ENCODE results near the gene CCDC88B. TPM values are rescaled to one million over a fixed set of nuclear protein-coding genes. Genes with fewer than 3 reads are reported as not detected.

The CCDC88B gene
- polyA plus RNA-seq, 1 donor: 13.5 TPM

DNA sequence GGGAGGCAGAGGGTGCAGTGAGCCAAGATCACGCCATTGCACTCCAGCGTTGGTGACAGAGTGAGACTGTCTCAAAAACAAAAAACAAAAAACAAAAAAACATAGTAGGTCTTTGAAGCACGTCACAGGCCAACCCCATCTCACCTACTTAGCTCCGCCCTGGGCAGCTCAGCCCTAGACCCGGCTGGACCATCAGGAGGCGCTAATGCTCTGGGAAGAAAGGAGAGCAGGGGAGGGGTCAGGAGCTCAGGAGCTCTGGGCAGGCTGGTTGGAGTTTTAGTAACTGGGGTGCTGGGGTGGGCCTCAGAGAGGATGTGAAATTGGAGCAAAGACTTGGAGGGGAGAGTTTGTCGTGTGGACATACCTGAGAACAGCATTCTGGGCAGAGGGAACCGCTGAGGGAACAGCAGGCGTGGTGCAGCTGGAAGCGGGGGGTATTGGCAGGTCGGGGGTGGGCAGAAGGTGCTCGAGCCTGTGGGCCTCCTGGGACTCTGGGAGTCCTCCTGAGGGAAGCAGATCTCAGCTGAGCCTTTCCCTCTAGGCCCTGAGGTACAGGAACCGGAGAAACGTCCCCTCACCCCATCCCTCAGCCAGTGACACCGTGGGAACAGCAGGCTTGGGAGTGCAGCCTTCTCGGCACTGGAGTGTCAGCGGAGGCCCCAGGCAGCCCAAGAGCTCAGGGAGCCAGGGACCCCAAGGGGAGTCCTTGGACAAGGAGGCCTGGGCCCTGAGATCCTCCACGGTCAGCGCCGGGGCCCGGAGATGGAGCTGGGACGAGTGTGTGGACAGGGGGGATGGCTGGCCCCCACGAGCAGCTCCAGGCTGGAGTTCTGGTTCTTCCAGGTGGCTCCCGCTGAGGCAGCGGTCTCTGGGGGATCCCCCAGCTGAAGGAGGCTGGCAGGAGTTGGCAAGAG is 16.8 kb downstream of the CCDC88B start:
- H3K27ac ChIP-seq (ENCODE audit: low read length): peak overlapping the region; percentile 85
- H3K4me3 ChIP-seq (ENCODE audit: low read length): no peak overlapping the region
- WGBS (ENCODE audit: insufficient coverage, low lambda C conversion rate): 60% methylated on average over 2 of the region's 25 CpGs
- peaks cover 39% of the 10 kb centered on the region for H3K4me1 ChIP-seq (ENCODE audit: control insufficient read depth, insufficient read depth, low read length)
- peaks cover 12% of the 10 kb centered on the region for H3K36me3 ChIP-seq (ENCODE audit: control insufficient read depth, insufficient read depth, low read length)
- no peaks in the 10 kb centered on the region for H3K27me3 ChIP-seq (ENCODE audit: control insufficient read depth, insufficient read depth, low read length)
- no peaks in the 10 kb centered on the region for H3K9me3 ChIP-seq (ENCODE audit: control insufficient read depth, low read depth, low read length)
- DNase-seq: peak in 1 of 2 donors; percentile 41

- no peak for DNase-seq
- WGBS (ENCODE audit: insufficient coverage, low lambda C conversion rate): no CpG with 5 or more reads among the region's 6 CpGs
- Histone ChIP-seq H3K27me3 (ENCODE audit: control insufficient read depth, insufficient read depth, low read length) (no peaks in the 10 kb centered on the region), H3K4me1 (ENCODE audit: control insufficient read depth, insufficient read depth, low read length) (peaks cover 39% of the 10 kb centered on the region), H3K27ac (ENCODE audit: low read length) (peak overlapping the region; percentile 85), H3K9me3 (ENCODE audit: control insufficient read depth, low read depth, low read length) (no peaks in the 10 kb centered on the region), H3K36me3 (ENCODE audit: control insufficient read depth, insufficient read depth, low read length) (peaks cover 19% of the 10 kb centered on the region), H3K4me3 (ENCODE audit: low read length) (no peak overlapping the region)
These were observed 17.4 kb downstream of the CCDC88B start for GRCh38 chr11:64357446-64357845.

GRCh38 chr11:64357904-64358535 is 18.0 kb downstream of the CCDC88B start:
- Histone ChIP-seq H3K27ac (ENCODE audit: low read length) (peak overlapping the region; percentile 85), H3K4me1 (ENCODE audit: control insufficient read depth, insufficient read depth, low read length) (peaks cover 39% of the 10 kb centered on the region), H3K9me3 (ENCODE audit: control insufficient read depth, low read depth, low read length) (no peaks in the 10 kb centered on the region), H3K36me3 (ENCODE audit: control insufficient read depth, insufficient read depth, low read length) (peaks cover 23% of the 10 kb centered on the region), H3K27me3 (ENCODE audit: control insufficient read depth, insufficient read depth, low read length) (no peaks in the 10 kb centered on the region), H3K4me3 (ENCODE audit: low read length) (peak overlapping the region; percentile 54)
- peak; percentile 79 to 84 for DNase-seq
- no CpG with 5 or more reads among the region's 13 CpGs for WGBS (ENCODE audit: insufficient coverage, low lambda C conversion rate)

- H3K27ac ChIP-seq (ENCODE audit: low read length): peak overlapping the region; percentile 85
These were observed 18.5 kb downstream of the CCDC88B start for GRCh38 chr11:64358536-64358906.

DNA sequence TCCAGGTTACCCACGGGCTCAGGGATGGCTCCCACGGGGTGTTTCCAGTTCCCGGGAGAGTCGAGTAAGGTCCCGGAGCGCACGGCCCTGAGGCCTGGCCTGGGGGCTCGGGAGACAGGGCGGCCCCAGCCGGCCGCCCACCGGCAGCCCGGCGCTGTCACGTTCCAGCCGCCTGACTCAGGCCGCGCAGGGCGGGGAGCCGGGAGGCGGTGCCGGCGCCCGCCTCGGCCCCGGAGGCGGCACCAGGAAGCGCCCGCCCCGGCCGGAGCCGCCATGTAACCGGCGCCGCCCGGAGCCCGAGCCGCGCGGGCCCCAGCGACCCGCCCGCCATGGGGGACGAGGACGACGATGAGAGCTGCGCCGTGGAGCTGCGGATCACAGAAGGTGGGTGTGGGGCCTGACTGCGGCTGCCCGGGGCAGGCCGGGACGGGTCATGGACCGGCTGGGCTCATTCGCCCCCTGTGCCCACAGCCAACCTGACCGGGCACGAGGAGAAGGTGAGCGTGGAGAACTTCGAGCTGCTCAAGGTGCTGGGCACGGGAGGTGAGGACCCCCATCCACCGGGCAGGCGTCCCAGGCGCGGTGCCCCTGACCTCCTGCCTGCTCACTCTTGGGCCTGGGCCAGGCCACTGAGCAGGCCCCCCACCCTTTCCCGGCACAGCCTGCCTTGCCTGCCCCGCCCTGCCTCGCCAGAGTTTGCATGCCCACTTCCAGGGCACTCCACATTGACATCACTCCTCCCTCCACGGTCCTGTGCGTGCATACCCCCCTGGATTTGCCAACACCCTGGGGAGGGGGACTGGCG is 19.1 kb downstream of the CCDC88B start, which contains the start of gene RPS6KA4:
Gene RPS6KA4, plus strand, starts transcription at position 256 of the 805 bp plus-strand sequence. Its CDS starts 74 bp downstream, at position 330.
- DNase-seq: peak; percentile 70 to 83
- Histone ChIP-seq H3K9me3 (ENCODE audit: control insufficient read depth, low read depth, low read length) (no peaks in the 10 kb centered on the region), H3K4me1 (ENCODE audit: control insufficient read depth, insufficient read depth, low read length) (peaks cover 39% of the 10 kb centered on the region), H3K27ac (ENCODE audit: low read length) (peak within 1 kb of the TSS; percentile 85), H3K4me3 (ENCODE audit: low read length) (peak within 1 kb of the TSS; percentile 77), H3K36me3 (ENCODE audit: control insufficient read depth, insufficient read depth, low read length) (peaks cover 32% of the 10 kb centered on the region), H3K27me3 (ENCODE audit: control insufficient read depth, insufficient read depth, low read length) (no peaks in the 10 kb centered on the region)
- no CpG with 5 or more reads among the region's 70 CpGs for whole genome bisulfite sequencing (ENCODE audit: insufficient coverage, low lambda C conversion rate)

More at GRCh38 chr11:64358536-64358906, 18.5 kb downstream of the CCDC88B start:
- Histone ChIP-seq H3K4me1 (ENCODE audit: control insufficient read depth, insufficient read depth, low read length) (peaks cover 39% of the 10 kb centered on the region), H3K4me3 (ENCODE audit: low read length) (peak overlapping the region; percentile 54), H3K27me3 (ENCODE audit: control insufficient read depth, insufficient read depth, low read length) (no peaks in the 10 kb centered on the region), H3K9me3 (ENCODE audit: control insufficient read depth, low read depth, low read length) (no peaks in the 10 kb centered on the region), H3K36me3 (ENCODE audit: control insufficient read depth, insufficient read depth, low read length) (peaks cover 27% of the 10 kb centered on the region)
- no CpG with 5 or more reads among the region's 7 CpGs for WGBS (ENCODE audit: insufficient coverage, low lambda C conversion rate)
- no peak for DNase-seq

- DNase-seq: peak in 1 of 2 donors; percentile 45
- peak overlapping the region; percentile 77 for H3K4me3 ChIP-seq (ENCODE audit: low read length)
- no peak overlapping the region for H3K27ac ChIP-seq (ENCODE audit: low read length)
- H3K27me3 ChIP-seq (ENCODE audit: control insufficient read depth, insufficient read depth, low read length): no peaks in the 10 kb centered on the region
- peaks cover 36% of the 10 kb centered on the region for H3K4me1 ChIP-seq (ENCODE audit: control insufficient read depth, insufficient read depth, low read length)
- H3K9me3 ChIP-seq (ENCODE audit: control insufficient read depth, low read depth, low read length): no peaks in the 10 kb centered on the region
- WGBS (ENCODE audit: insufficient coverage, low lambda C conversion rate): no CpG with 5 or more reads among the region's 38 CpGs
- H3K36me3 ChIP-seq (ENCODE audit: control insufficient read depth, insufficient read depth, low read length): peaks cover 36% of the 10 kb centered on the region
These were observed 19.9 kb downstream of the CCDC88B start for GRCh38 chr11:64359712-64360445.

DNA sequence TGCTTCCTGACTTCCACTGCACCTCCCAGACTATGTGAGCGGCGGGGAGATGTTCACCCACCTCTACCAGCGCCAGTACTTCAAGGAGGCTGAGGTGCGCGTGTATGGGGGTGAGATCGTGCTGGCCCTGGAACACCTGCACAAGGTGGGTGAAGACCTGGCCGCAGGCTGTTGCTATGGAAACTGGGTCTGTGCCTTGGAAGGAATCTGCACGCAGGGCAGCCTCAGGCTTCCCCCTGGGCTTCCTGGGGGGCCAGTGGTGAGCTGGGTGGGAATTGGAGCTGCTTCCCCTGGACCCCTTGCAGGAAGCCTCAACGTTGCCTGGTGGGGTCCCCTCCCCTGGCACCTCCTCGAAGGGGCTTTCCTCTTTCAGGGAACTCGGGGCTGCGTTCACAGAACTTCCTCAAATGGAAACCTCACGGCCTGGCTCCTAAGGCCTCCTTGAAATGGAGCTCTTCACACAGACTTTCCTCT is 20.5 kb downstream of the CCDC88B start:
- no peak overlapping the region for H3K27ac ChIP-seq (ENCODE audit: low read length)
- H3K36me3 ChIP-seq (ENCODE audit: control insufficient read depth, insufficient read depth, low read length): peaks cover 42% of the 10 kb centered on the region
- peak overlapping the region; percentile 77 for H3K4me3 ChIP-seq (ENCODE audit: low read length)
- no peaks in the 10 kb centered on the region for H3K9me3 ChIP-seq (ENCODE audit: control insufficient read depth, low read depth, low read length)
- DNase-seq: peak in 1 of 2 donors; percentile 34
- no peaks in the 10 kb centered on the region for H3K27me3 ChIP-seq (ENCODE audit: control insufficient read depth, insufficient read depth, low read length)
- WGBS (ENCODE audit: insufficient coverage, low lambda C conversion rate): no CpG with 5 or more reads among the region's 13 CpGs
- peaks cover 30% of the 10 kb centered on the region for H3K4me1 ChIP-seq (ENCODE audit: control insufficient read depth, insufficient read depth, low read length)

GRCh38 chr11:64361659-64362058 is 21.7 kb downstream of the CCDC88B start:
- H3K9me3 ChIP-seq (ENCODE audit: control insufficient read depth, low read depth, low read length): no peaks in the 10 kb centered on the region
- H3K27me3 ChIP-seq (ENCODE audit: control insufficient read depth, insufficient read depth, low read length): no peaks in the 10 kb centered on the region
- no peak for DNase-seq
- H3K27ac ChIP-seq (ENCODE audit: low read length): no peak overlapping the region
- H3K36me3 ChIP-seq (ENCODE audit: control insufficient read depth, insufficient read depth, low read length): peaks cover 50% of the 10 kb centered on the region
- H3K4me1 ChIP-seq (ENCODE audit: control insufficient read depth, insufficient read depth, low read length): peaks cover 28% of the 10 kb centered on the region
- no CpG with 5 or more reads among the region's 18 CpGs for WGBS (ENCODE audit: insufficient coverage, low lambda C conversion rate)
- no peak overlapping the region for H3K4me3 ChIP-seq (ENCODE audit: low read length)

DNA sequence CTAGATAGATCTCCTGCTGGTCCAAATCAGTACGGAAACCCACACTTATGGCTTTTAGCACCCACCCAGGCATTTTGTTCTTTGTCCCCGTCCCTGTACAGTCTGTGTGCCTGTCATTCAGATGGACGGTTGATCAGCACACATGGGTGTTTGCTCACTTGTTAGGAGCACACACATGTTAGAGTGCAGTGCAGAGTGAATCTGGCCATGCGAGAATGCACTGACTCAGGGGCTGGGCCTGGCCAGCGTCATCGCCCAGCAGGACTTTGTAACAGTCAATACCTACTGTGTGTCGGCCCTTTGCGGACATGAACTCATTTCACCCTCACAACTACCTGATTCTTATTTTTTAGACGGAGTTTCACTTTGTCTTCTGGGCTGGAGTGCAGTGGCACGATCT is 22.3 kb downstream of the CCDC88B start:
- H3K4me3 ChIP-seq (ENCODE audit: low read length): no peak overlapping the region
- H3K27ac ChIP-seq (ENCODE audit: low read length): no peak overlapping the region
- H3K36me3 ChIP-seq (ENCODE audit: control insufficient read depth, insufficient read depth, low read length): peaks cover 52% of the 10 kb centered on the region
- no CpG with 5 or more reads among the region's 10 CpGs for WGBS (ENCODE audit: insufficient coverage, low lambda C conversion rate)
- H3K9me3 ChIP-seq (ENCODE audit: control insufficient read depth, low read depth, low read length): no peaks in the 10 kb centered on the region
- DNase-seq: no peak
- H3K27me3 ChIP-seq (ENCODE audit: control insufficient read depth, insufficient read depth, low read length): no peaks in the 10 kb centered on the region
- H3K4me1 ChIP-seq (ENCODE audit: control insufficient read depth, insufficient read depth, low read length): peaks cover 24% of the 10 kb centered on the region
